NCI-H2029 treated with DMSO at 0.1 percent for 48 hours (cell line): ENCODE results near the gene ZMYM2.
"Not testable (repeated sequence)": the region's sequence is repeated elsewhere in the genome, so short reads cannot be mapped to it uniquely, and the experiment has no call there.

ENCODE experiments used
- DNase-seq: peaks from one replicate; lab custom pipeline; 2025; lab: John Stamatoyannopoulos, UW

ZMYM2 gene

DNA sequence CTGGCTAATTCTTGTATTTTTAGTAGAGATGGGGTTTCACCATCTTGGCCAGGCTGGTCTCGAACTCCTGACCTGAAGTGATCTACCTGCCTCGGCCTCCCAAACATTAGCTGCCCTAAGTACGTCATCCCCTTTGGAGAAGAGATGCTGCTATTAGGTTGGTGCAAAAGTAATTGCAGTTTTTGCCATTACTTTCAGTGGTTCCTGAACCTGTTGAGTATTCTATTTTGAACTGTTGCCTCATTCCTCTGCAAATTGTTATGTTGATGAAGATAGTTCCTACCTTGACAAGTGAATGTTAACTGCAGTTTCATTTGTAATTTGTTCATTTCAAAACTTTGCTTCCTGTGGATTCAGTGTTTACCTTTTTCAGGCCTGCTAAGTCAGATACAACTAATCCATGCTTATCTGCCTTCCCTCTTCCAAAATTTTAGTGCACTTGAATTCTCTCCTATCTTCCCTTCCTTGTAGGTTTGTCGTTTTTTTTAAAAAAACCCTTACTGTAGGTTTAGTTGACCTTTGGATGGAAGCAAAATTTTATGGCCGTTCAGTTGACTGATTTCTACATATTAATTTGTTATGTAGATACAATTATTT, 24.0 kb downstream of the ZMYM2 start:
- DNase-seq = no peak

- DNase-seq = no peak
Measured at GRCh38 chr13:19984430-19985218, 26.1 kb downstream of the ZMYM2 start.

- no peak for DNase-seq
Measured at GRCh38 chr13:19985219-19985556, 26.7 kb downstream of the ZMYM2 start.

- no peak for DNase-seq
Measured at GRCh38 chr13:19991531-19991930, 33.0 kb downstream of the ZMYM2 start.

GRCh38 chr13:19993024-19993423, 34.5 kb downstream of the ZMYM2 start:
- no peak for DNase-seq

GRCh38 chr13:19998960-19999359, 40.4 kb downstream of the ZMYM2 start:
- DNase-seq = no peak

DNA sequence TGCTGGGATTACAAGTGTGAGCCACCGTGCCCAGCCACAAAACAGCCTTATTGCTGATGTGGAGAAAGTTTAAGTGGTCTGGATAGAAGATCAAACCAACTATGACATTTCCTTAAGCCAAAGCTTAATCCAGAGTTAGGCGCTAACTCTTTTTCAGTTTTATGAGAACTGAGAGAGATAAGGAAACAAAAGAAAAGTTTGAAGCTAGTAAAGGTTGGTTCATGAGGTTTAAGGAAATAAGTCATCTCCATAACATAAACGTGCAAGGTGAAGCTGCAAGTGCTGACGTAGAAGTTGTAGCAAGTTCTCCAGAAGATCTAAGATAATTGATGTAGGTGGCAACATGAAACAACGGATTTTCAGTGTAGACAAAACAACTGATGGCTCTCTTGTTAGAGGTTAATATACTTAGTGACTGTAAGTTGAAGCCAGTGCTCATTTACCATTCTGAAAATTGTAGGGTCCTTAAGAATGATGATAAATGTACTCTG, 41.6 kb downstream of the ZMYM2 start:
- DNase-seq = no peak

DNA sequence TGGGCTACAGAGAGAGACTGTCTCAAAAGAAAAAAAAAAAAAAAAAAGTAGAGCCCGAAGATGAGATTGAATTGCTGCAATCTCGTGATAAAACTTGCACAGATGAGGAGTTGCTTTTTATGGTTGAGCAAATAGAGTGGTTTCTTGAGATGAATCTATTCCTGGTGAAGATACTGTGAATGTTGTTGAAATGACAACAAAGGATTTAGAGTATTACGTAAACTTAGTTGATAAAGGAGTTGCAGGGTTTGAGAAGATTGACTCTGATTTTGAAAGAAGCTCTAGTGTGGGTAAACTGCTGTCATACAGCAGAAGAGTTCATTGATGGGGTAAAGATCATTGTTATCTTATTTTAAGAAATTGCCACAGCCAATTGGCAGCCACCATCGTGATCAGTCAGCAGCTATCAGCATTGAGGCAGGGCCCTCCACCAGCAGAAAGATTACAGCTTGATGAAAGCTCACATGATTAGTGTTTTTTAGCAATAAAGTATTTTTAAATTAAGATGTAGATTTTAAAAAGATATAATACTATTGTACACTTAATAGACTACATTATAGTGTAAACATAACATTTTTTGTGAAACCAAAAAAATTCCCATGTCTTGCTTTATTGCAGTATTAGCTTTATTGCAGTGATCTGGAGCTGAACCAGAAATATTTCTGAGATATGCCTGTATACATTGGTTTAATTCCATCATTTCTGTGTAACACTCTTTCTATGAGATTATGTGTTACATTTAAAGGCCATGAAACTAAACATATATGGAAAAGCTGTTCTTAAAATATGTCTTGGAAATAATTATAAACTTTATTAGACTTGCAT, 43.1 kb downstream of the ZMYM2 start:
- no peak for DNase-seq

DNA sequence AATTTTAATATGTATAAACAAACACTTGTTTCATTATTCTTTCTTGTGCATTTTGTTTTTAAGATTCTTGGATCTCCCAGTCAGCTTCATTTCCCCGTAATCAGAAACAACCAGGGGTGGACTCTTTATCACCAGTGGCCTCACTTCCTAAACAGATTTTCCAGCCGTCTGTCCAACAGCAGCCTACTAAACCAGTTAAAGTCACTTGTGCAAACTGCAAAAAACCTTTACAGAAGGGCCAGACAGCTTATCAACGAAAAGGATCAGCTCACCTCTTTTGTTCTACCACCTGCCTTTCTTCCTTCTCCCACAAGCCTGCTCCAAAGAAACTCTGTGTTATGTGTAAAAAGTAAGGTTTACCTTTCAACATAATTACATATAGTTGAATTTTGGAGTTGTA, 44.3 kb downstream of the ZMYM2 start:
- DNase-seq = no peak

- no peak for DNase-seq
Measured at GRCh38 chr13:20006206-20006605, 47.7 kb downstream of the ZMYM2 start.

- no peak for DNase-seq
Measured at GRCh38 chr13:20015763-20016162, 57.2 kb downstream of the ZMYM2 start.

DNA sequence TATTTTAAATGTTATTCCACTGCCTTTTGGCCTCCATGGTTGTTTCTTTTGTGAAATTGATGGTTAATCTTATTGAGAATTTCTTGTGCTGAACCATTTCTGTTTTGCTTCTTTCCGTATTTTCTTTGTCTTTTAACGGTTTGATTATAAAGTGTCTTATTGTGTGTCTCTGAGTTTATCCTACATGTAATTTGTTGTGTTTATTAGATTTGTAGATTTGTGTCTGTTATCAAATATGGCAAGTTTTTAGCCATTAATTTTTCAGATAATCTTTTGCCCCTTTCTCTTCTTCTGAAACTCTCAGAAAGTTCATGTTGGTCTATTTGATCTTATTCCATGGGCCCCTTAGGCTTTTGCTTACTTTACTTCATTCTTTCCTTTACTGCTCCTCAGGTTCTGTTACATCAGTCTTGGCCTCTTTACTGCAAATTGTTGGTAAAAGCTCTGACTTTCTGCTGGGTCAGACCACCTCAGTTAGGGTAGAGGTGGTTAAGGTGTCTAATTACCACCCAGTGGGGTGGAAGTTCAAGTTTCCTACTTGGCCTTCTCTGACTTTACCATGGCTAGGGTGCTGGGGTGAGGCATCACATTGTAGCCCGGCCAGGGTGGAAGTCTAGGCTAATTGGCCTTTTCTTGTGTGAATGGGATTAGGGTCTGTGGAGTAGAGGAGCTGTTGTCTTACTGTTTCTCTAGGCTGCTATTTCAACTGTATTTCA, 58.3 kb downstream of the ZMYM2 start:
- DNase-seq = no peak

- DNase-seq = no peak
Measured at GRCh38 chr13:20017365-20017711, 58.8 kb downstream of the ZMYM2 start.

DNA sequence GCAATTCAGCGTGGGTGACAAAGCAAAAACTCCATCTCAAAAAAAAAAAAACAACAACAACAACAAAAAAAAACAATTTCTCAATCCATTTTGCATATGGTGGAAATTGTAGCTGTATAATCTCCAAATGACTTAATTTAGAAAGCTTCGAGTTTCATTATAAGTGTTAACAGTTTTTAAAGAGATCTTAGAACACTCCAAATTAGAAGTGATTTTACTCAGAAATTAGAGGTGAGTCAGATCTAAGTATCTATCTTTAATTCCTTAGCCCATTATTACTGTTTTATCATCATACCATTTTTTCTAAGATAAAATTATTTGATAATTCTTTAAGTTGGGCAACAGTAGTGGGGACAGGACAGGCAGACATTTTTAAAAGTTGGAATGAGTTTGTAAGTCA, 60.5 kb downstream of the ZMYM2 start:
- no peak for DNase-seq

DNA sequence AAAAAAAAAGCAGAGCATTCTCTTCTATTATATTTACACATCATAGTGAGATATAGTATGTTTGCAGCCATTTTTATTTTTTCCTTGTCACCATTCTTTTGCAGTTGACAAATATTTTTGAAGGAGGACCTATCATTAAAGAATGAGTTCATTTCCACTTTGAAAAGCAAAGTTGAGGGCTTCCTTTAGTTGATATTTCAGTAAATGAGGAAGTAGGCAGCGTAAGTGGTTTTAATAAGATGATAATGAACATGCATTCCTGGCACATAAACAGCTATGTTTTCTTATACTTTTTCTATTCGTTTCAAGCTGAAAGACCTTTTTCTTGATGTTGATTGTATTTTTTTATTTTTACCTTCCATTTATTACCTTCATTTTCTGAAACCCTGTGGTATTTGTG, 66.2 kb downstream of the ZMYM2 start:
- no peak for DNase-seq

GRCh38 chr13:20028953-20029352, 70.4 kb downstream of the ZMYM2 start:
- DNase-seq = no peak

GRCh38 chr13:20033486-20033885, 75.0 kb downstream of the ZMYM2 start:
- DNase-seq = no peak

DNA sequence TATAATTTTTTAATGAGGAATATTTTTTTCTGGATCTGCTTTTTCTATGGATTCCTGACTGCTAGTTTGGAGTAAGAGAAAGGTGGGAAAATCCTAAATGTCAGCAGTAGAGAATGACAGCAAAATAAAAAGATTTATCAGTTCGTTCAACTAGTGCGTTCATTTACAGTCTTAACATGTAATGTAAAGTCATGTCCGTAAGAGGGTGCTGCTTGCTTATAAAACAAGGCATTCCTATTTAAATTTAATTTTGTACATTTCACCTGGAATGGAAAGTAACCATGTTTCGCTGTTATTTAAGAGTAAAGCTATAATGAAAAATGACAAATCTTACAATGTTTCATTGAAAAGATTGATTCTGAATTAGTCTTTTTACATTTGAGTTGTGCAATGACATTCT, 76.6 kb downstream of the ZMYM2 start:
- DNase-seq = no peak

GRCh38 chr13:20037908-20038307, 79.4 kb downstream of the ZMYM2 start:
- no peak for DNase-seq

- not testable (repeated sequence) for DNase-seq
Measured at GRCh38 chr13:20042603-20043002, 84.1 kb downstream of the ZMYM2 start.

DNA sequence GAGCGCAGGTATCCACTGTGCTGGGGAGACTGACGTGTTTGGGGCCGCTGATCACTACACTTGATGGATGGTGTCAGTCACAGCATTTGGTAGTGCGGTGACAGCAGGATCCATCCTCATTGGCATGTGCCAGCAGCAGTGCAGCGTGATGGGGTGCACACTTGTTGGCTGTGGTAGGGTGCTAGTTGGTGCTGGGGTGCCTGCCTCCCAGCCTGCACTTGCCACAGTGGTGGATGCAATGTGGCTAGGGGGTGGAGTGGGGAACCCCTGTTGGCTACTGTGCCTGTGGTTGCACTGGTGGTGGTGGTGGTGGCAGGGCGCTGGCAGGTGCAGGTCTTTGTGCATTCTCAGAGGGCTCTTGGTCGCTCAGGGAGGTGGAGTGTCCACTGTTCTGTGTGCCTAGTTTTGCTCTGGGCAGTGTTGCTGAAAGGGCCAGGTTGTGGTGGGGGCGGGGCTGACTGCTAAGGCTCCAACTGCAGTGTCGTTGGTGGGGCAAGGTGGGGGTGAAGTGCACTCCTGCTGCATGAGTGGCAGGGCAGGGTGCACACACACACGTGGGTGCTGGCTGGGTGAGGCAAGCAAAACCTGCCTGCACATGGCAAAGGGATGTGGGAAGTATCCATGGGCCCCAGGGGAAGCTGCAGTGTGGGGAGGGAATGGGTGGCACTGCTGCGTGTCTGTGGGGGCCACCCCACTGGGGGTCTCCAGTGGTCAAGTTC, 84.8 kb downstream of the ZMYM2 start:
- no peak for DNase-seq

- no peak for DNase-seq
Measured at GRCh38 chr13:20044086-20044485, 85.6 kb downstream of the ZMYM2 start.
